Body of pancreas (tissue), 4 donors: Measurements from ENCODE around the gene SLC25A6.

Experiments
- CTCF ChIP-seq, 7 experiments: fragments of 450-650 bp in 4 of 7; fragments of 200-600 bp in 3 of 7; sonication (generic) in 3 of 7; IDR thresholded peaks; one replicate each; pipeline ENCODE4 v1.5.1; 2016 to 2019; ENCODE audit warnings: antibody characterized with exemption in 7 of 7
- POLR2A ChIP-seq, 3 donors: fragments of 450-650 bp; IDR thresholded peaks; one replicate each; pipeline ENCODE4 v1.6.1; 2016; ENCODE audit warnings: antibody characterized with exemption in 3 of 3, mild to moderate bottlenecking in 2 of 3

GRCh38 chrX:1368385-1368698, 23.6 kb downstream of the SLC25A6 start:
- no peak for TF ChIP-seq CTCF (IDR thresholded peaks at IDR 0.05)
- TF ChIP-seq POLR2A (IDR thresholded peaks at IDR 0.05), result no peak
